ENCODE data around the gene CEACAM19. TPM values are rescaled to one million over a fixed set of nuclear protein-coding genes. Genes with fewer than 3 reads are reported as not detected.

CEACAM19 gene
- total and polyA plus RNA-seq, 2 of the 13 experiments (the other 11 are each of a cell fraction or from before 2014, with no cell fraction given) = 1.3 to 4.0 TPM

- TF ChIP-seq, protein P1, sequence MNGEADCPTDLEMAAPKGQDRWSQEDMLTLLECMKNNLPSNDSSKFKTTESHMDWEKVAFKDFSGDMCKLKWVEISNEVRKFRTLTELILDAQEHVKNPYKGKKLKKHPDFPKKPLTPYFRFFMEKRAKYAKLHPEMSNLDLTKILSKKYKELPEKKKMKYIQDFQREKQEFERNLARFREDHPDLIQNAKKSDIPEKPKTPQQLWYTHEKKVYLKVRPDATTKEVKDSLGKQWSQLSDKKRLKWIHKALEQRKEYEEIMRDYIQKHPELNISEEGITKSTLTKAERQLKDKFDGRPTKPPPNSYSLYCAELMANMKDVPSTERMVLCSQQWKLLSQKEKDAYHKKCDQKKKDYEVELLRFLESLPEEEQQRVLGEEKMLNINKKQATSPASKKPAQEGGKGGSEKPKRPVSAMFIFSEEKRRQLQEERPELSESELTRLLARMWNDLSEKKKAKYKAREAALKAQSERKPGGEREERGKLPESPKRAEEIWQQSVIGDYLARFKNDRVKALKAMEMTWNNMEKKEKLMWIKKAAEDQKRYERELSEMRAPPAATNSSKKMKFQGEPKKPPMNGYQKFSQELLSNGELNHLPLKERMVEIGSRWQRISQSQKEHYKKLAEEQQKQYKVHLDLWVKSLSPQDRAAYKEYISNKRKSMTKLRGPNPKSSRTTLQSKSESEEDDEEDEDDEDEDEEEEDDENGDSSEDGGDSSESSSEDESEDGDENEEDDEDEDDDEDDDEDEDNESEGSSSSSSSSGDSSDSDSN (CRISPR knock-in tag; IDR thresholded peaks at IDR 0.05) = peak; percentile 64; the same call in 1 of the 2 replicates
- TF ChIP-seq ZNF331 (CRISPR knock-in tag; IDR thresholded peaks at IDR 0.05) (no peak), PATZ1 (CRISPR knock-in tag; IDR thresholded peaks at IDR 0.05) (peak; percentile 73), ZFP36 (IDR thresholded peaks at IDR 0.05; ENCODE audit: borderline replicate concordance, low read depth, low read length, partially characterized antibody) (peak; percentile 90), RXRB (CRISPR knock-in tag; IDR thresholded peaks at IDR 0.05; ENCODE audit: borderline replicate concordance) (no peak), ZNF263 (CRISPR knock-in tag; IDR thresholded peaks at IDR 0.05) (peak; percentile 71), ZNF543 (CRISPR knock-in tag; IDR thresholded peaks at IDR 0.05) (peak; percentile 45; the same call in 1 of the 2 replicates), SALL1 (CRISPR knock-in tag; IDR thresholded peaks at IDR 0.05) (0 out of 2 replicates have a peak, but pooled peaks have one; percentile 12), IRF9 (CRISPR knock-in tag; IDR thresholded peaks at IDR 0.05; ENCODE audit: borderline replicate concordance) (peak; percentile 75; the same call in 1 of the 2 replicates), ATF7 (IDR thresholded peaks at IDR 0.05) (no peak), ATF7 (CRISPR knock-in tag; IDR thresholded peaks at IDR 0.05) (no peak), KDM3A (CRISPR knock-in tag; IDR thresholded peaks at IDR 0.05; ENCODE audit: low read depth) (0 out of 2 replicates have a peak, but pooled peaks have one; percentile 44), ZNF737 (CRISPR knock-in tag; IDR thresholded peaks at IDR 0.05; ENCODE audit: borderline replicate concordance) (no peak)
- TF ChIP-seq, protein P2, sequence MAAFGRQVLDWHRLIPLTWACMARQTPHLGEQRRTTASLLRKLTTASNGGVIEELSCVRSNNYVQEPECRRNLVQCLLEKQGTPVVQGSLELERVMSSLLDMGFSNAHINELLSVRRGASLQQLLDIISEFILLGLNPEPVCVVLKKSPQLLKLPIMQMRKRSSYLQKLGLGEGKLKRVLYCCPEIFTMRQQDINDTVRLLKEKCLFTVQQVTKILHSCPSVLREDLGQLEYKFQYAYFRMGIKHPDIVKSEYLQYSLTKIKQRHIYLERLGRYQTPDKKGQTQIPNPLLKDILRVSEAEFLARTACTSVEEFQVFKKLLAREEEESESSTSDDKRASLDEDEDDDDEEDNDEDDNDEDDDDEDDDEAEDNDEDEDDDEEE (CRISPR knock-in tag; IDR thresholded peaks at IDR 0.05) = peak; percentile 76; the same call in 1 of the 2 replicates
- TF ChIP-seq, protein P3, sequence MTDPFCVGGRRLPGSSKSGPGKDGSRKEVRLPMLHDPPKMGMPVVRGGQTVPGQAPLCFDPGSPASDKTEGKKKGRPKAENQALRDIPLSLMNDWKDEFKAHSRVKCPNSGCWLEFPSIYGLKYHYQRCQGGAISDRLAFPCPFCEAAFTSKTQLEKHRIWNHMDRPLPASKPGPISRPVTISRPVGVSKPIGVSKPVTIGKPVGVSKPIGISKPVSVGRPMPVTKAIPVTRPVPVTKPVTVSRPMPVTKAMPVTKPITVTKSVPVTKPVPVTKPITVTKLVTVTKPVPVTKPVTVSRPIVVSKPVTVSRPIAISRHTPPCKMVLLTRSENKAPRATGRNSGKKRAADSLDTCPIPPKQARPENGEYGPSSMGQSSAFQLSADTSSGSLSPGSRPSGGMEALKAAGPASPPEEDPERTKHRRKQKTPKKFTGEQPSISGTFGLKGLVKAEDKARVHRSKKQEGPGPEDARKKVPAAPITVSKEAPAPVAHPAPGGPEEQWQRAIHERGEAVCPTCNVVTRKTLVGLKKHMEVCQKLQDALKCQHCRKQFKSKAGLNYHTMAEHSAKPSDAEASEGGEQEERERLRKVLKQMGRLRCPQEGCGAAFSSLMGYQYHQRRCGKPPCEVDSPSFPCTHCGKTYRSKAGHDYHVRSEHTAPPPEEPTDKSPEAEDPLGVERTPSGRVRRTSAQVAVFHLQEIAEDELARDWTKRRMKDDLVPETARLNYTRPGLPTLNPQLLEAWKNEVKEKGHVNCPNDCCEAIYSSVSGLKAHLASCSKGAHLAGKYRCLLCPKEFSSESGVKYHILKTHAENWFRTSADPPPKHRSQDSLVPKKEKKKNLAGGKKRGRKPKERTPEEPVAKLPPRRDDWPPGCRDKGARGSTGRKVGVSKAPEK (CRISPR knock-in tag; IDR thresholded peaks at IDR 0.05; ENCODE audit: borderline replicate concordance) = no peak
- TF ChIP-seq, protein P4, sequence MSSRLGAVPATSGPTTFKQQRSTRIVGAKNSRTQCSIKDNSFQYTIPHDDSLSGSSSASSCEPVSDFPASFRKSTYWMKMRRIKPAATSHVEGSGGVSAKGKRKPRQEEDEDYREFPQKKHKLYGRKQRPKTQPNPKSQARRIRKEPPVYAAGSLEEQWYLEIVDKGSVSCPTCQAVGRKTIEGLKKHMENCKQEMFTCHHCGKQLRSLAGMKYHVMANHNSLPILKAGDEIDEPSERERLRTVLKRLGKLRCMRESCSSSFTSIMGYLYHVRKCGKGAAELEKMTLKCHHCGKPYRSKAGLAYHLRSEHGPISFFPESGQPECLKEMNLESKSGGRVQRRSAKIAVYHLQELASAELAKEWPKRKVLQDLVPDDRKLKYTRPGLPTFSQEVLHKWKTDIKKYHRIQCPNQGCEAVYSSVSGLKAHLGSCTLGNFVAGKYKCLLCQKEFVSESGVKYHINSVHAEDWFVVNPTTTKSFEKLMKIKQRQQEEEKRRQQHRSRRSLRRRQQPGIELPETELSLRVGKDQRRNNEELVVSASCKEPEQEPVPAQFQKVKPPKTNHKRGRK (CRISPR knock-in tag; IDR thresholded peaks at IDR 0.05) = no peak
Observed at GRCh38 chr19:44689290-44690130, 18.2 kb downstream of the CEACAM19 start (continued).
